Gastrocnemius medialis (tissue), 4 donors: ENCODE data around the gene TMEM107. TPM values are rescaled to one million over a fixed set of nuclear protein-coding genes. Genes with fewer than 3 reads are reported as not detected.

Experiments
- ATAC-seq, 2 donors: fragments of 150-250 bp; one replicate each; pipeline ENCODE4 v1.9.1; 2016
- DNase-seq, 2 donors: peaks; one replicate each; pipeline ENCODE4 v3.0.0-alpha.2; 2019
- H3K27ac ChIP-seq, 4 donors: fragments of 200-600 bp; sonication (generic); 1 replicate in 1 of 4; 2 replicates in 3 of 4; pipeline ENCODE4 v1.5.1; 2016 to 2018; ENCODE audit warnings: mild to moderate bottlenecking in 2 of 4, moderate library complexity in 1 of 4
- H3K27me3 ChIP-seq, 3 donors: fragments of 200-600 bp; sonication (generic) in 2 of 3; 1 replicate in 1 of 3; 2 replicates in 2 of 3; pipeline versions ENCODE4 v1.5.1 to v1.6.0; 2016 to 2019; ENCODE audit warnings: mild to moderate bottlenecking in 1 of 3, moderate library complexity in 1 of 3
- H3K36me3 ChIP-seq, 2 donors: fragments of 200-600 bp; sonication (generic) in 1 of 2; one replicate each; pipeline ENCODE4 v1.5.1; 2017 to 2018
- H3K4me1 ChIP-seq, 2 donors: fragments of 200-600 bp; sonication (generic) in 1 of 2; one replicate each; pipeline ENCODE4 v1.5.1; 2016 to 2017; ENCODE audit warnings: mild to moderate bottlenecking in 2 of 2
- H3K4me3 ChIP-seq, 4 donors: fragments of 200-600 bp; sonication (generic) in 3 of 4; 1 replicate in 1 of 4; 2 replicates in 3 of 4; pipeline ENCODE4 v1.5.1; 2016 to 2019; ENCODE audit warnings: mild to moderate bottlenecking in 2 of 4
- H3K9me3 ChIP-seq, 3 donors: fragments of 200-600 bp; sonication (generic) in 2 of 3; 1 replicate in 1 of 3; 2 replicates in 2 of 3; pipeline ENCODE4 v1.5.1; 2016 to 2019
- CTCF ChIP-seq, 5 experiments: fragments of 450-650 bp in 3 of 5; fragments of 200-600 bp in 2 of 5; sonication (generic) in 2 of 5; IDR thresholded peaks in 4 of 5; conservative IDR thresholded peaks in 1 of 5; 1 replicate in 4 of 5; 2 replicates in 1 of 5; pipeline ENCODE4 v1.5.1; 2016 to 2019; ENCODE audit warnings: antibody characterized with exemption in 5 of 5, mild to moderate bottlenecking in 3 of 5, moderate library complexity in 3 of 5
- POLR2A ChIP-seq, 2 donors: fragments of 450-650 bp; IDR thresholded peaks; one replicate each; pipeline ENCODE4 v1.6.1; 2017; ENCODE audit warnings: antibody characterized with exemption in 2 of 2, mild to moderate bottlenecking in 2 of 2, moderate library complexity in 2 of 2
- in situ Hi-C, 4 donors: fragments of 200-750 bp; cut with MboI; loops; one replicate each; pipeline versions ENCODE4 v1.15.0 to v1.8.0; 2017; ENCODE audit warnings: low sequenced_read_pairs in 4 of 4
- intact Hi-C: fragments of 100-400 bp; cut with DNase I; formaldehyde crosslinking; loops from one replicate; pipeline ENCODE4 v1.15.1; 2023; ENCODE audit warnings: low total_unique reads
- total RNA-seq, 4 donors: library from RNA; depleted of rRNA; stranded (reverse); fragments of >200 nt; gene quantifications; one replicate each; pipeline versions ENCODE4 v1.1.0 to v1.2.3, GENCODE V29; 2016

TMEM107 gene
- total RNA-seq, 4 donors from 2014 or later: 0.75 to 5.7 (median 3.1) TPM

GRCh38 chr17:8147141-8147804 lies 28.9 kb downstream of the TMEM107 start:
- H3K9me3 ChIP-seq: no peaks in the 10 kb centered on the region
- DNase-seq (no peak), ATAC-seq (no peak)
- H3K27me3 ChIP-seq: no peaks in the 10 kb centered on the region
- no peak for TF ChIP-seq CTCF (IDR thresholded peaks at IDR 0.05 in 4 of 5, conservative IDR thresholded peaks at IDR 0.05 in 1 of 5)
- no peak for TF ChIP-seq POLR2A (IDR thresholded peaks at IDR 0.05)
- intact Hi-C loops: no loop called here
- H3K4me3 ChIP-seq: no peak overlapping the region
- in situ Hi-C loops: no loop called here
- peaks cover 45 to 63% of the 10 kb centered on the region in 2 donors for H3K4me1 ChIP-seq
- H3K36me3 ChIP-seq: peaks cover 25 to 90% of the 10 kb centered on the region in 2 donors
- peak overlapping the region; percentile 98 to 100 (median 100) for H3K27ac ChIP-seq

GRCh38 chr17:8146381-8147140 lies 29.6 kb downstream of the TMEM107 start:
- TF ChIP-seq POLR2A (IDR thresholded peaks at IDR 0.05) (no peak), CTCF (IDR thresholded peaks at IDR 0.05 in 4 of 5, conservative IDR thresholded peaks at IDR 0.05 in 1 of 5) (no peak)
- Histone ChIP-seq H3K9me3 (no peaks in the 10 kb centered on the region), H3K4me1 (peaks cover 49 to 64% of the 10 kb centered on the region in 2 donors), H3K4me3 (no peak overlapping the region), H3K36me3 (peaks cover 25 to 93% of the 10 kb centered on the region in 2 donors), H3K27me3 (no peaks in the 10 kb centered on the region), H3K27ac (peak overlapping the region; percentile 98 to 100 (median 100))
- DNase-seq: no peak
- no peak for ATAC-seq
- in situ Hi-C loops (no loop called here), intact Hi-C loops (no loop called here)

- intact Hi-C loops: no loop called here
- Histone ChIP-seq H3K9me3 (no peaks in the 10 kb centered on the region), H3K27ac (peak overlapping the region; percentile 98 to 100 (median 100)), H3K27me3 (no peaks in the 10 kb centered on the region), H3K4me3 (no peak overlapping the region), H3K36me3 (peaks cover 25 to 100% of the 10 kb centered on the region in 2 donors), H3K4me1 (peaks cover 48 to 70% of the 10 kb centered on the region in 2 donors)
- DNase-seq: no peak
- no peak for ATAC-seq
- TF ChIP-seq CTCF (IDR thresholded peaks at IDR 0.05 in 4 of 5, conservative IDR thresholded peaks at IDR 0.05 in 1 of 5) (no peak), POLR2A (IDR thresholded peaks at IDR 0.05) (no peak)
- in situ Hi-C loops: no loop called here
Observed at GRCh38 chr17:8145811-8146210, 30.4 kb downstream of the TMEM107 start.

GRCh38 chr17:8144401-8145231 lies 31.6 kb downstream of the TMEM107 start:
- H3K4me1 ChIP-seq: peaks cover 47 to 70% of the 10 kb centered on the region in 2 donors
- in situ Hi-C loops (no loop called here), intact Hi-C loops (no loop called here)
- H3K27me3 ChIP-seq: no peaks in the 10 kb centered on the region
- H3K36me3 ChIP-seq: peaks cover 25 to 100% of the 10 kb centered on the region in 2 donors
- ATAC-seq: no peak
- DNase-seq: no peak
- H3K27ac ChIP-seq: peak overlapping the region; percentile 98 to 100 (median 100)
- no peaks in the 10 kb centered on the region for H3K9me3 ChIP-seq
- no peak for TF ChIP-seq POLR2A (IDR thresholded peaks at IDR 0.05)
- no peak for TF ChIP-seq CTCF (IDR thresholded peaks at IDR 0.05 in 4 of 5, conservative IDR thresholded peaks at IDR 0.05 in 1 of 5)
- no peak overlapping the region for H3K4me3 ChIP-seq
